HG03342 (cell line): ENCODE data around the gene B4GALT7.
"Not testable (repeated sequence)": the region's sequence is repeated elsewhere in the genome, so short reads cannot be mapped to it uniquely, and the experiment has no call there.

Source experiments
- ATAC-seq: cut with Tn5 transposase; IDR thresholded peaks from one replicate; pipeline ENCODE4 v1.9.1; 2021; ENCODE audit warnings: mild to moderate bottlenecking, moderate library complexity; ENCODE audit not compliant: unreplicated experiment

B4GALT7 gene

GRCh38 chr5:177609076-177610059 lies 9.4 kb downstream of the B4GALT7 start:
- ATAC-seq, result no peak

- ATAC-seq, result no peak
Observed at GRCh38 chr5:177610131-177610769, 10.3 kb downstream of the B4GALT7 start.

DNA sequence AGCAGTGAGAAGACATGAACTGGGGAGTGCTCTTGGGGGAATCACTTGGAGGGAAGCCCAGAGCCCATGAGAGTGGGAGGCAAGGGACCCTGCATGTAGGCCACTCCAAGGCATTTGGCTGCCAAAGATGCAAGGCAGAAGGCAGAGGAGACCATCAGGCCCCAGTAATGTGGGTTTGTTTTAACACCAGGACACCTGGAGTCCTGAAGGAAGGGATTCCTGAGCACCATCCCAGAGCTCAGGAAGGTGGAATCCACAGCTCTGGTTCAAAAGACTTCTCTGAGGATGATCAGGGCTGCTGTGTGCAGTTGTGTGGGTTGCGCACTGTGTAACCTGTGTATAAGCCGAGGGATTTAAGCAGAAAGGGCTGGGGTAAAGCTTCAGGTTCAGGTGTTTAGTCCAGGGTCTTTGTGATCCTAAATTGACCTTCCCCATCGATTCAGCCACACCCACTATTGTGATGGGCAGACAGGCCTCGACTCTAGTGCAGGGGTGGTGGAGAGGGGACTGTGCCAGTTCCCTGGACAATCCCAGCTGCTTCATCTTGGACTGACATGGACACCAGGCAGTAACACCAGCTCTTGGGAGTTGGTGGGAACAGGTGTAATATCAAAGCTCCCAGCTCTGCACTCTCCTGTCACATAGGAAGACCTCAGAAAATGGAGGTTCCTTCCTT lies 11.0 kb downstream of the B4GALT7 start:
- ATAC-seq, result no peak

DNA sequence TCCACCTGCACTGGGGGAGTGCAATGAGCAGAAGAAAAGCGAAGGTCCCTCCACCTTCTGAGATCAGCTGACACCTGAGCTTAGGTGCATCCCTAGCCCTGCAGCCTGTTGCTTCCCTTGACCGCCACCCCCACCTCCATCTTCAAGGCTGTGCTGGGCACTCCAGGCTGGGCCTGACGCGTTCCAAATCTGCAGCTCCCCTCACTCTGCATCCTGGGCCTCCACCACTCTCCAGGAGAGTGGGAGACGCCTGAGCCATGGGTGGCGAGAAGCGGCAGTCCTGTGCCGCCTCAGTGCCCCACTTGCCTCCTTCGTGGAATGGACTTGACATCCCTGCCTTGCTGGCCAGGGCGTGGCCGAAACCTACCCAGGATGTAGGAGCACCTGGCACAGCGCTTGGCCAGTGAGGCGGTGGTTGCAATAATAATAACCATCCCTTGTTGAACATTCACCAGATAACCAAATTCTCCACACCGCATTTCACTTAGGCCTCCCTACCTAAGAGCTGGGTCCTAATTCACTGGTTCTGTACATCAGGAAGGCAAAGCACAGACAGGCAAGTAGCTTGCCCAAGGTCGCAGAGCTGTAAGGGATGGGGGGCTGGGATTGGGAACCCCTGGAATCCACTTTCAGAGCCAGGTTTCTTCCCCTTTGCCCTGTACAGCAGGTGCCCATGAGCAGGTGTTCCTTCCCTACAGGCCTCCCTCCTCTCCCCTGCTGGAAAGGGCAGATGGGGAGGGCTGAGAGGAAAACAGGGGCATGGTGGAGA lies 11.7 kb downstream of the B4GALT7 start:
- no peak for ATAC-seq

DNA sequence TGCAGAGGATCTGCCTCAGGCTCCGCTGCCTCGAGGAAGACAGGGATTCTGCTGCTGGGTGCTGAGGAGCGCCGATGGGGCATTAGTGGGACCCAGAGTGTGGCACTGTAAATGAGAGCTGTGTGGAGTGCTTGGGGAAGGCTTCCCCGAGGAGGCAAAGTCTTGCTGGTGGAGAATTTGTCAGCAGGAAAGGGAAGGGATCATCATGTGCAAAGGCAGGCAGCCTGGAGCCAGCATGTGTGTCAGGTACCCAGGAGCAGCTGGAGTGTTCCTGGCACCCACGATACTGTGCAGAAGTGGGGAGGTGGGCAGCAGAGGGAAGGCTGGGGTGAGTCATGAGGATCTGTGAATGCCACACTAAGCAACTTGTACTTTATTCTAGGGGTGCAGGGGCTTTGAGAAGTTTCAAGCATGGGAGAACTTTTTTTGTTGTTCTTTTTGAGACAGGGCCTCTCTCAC lies 12.3 kb downstream of the B4GALT7 start:
- ATAC-seq, result no peak

- no peak for ATAC-seq
Observed at GRCh38 chr5:177620560-177620959, 20.6 kb downstream of the B4GALT7 start.

DNA sequence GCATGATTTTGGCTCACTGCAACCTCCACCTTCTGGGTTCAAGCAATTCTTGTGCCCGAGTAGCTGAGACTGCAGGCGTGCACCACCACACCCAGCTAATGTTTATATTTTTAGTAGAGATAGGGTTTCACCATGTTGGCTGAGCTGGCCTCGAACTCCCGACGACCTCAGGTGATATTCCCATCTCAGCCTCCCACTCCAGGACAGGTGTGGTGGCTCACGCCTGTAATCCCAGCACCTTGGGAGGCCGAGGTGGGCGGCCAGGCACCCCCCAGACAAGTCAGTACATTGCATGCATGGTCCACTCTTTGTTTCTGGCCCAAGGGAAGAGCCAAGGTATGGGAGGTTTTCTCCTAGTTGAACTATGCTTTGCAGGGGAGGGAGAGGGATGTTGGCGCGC lies 24.2 kb downstream of the B4GALT7 start:
- ATAC-seq, result not testable (repeated sequence)

DNA sequence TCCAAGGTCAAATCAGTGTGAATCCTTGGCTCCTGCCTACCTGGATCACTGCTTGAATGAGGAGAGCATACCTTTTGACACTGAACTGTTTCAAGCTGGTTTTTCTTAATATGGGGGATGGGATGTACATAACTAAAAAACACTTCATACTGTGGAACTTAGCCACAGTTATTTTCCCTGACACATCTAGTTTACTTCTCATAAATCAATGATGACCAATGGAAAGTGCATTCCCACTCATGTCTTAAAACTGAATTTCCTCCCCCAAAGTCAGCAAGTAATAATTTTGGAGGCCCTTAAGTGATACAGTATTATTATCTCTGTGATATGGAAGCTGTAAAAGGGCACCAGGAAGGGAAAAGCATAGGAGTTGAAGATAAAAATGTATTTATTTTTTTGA lies 30.3 kb downstream of the B4GALT7 start:
- not testable (repeated sequence) for ATAC-seq

DNA sequence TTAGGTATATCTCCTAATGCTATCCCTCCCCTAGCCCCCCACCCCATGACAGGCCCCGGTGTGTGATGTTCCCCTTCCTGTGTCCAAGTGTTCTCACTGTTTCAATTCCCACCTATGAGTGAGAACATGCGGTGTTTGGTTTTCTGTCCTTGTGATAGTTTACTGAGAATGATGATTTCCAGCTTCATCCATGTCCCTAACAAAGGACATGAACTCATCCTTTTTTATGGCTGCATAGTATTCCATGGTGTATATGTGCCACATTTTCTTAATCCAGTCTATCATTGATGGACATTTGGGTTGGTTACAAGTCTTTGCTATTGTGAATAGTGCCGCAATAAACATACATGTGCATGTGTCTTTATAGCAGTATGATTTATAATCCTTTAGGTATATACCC lies 35.0 kb downstream of the B4GALT7 start:
- ATAC-seq, result not testable (repeated sequence)

DNA sequence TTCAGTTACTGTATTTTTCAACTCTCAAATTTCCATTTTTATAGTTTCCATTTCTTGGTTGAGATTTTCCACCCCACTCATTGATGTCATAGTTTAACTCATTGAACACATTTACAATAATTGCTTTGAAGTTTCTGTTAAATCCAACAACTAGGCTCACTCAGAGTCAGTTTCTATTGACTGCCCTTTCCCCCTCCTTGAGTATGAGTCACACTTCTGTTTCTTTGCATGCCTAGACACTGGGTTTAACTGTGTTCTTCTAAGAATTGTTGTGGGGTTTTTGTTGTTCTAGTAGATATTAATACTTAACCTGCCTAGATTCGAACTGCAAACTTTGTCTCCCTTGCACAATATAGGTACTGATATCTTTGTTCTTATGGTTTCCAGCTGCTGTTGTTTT lies 45.5 kb downstream of the B4GALT7 start:
- ATAC-seq, result not testable (repeated sequence)

DNA sequence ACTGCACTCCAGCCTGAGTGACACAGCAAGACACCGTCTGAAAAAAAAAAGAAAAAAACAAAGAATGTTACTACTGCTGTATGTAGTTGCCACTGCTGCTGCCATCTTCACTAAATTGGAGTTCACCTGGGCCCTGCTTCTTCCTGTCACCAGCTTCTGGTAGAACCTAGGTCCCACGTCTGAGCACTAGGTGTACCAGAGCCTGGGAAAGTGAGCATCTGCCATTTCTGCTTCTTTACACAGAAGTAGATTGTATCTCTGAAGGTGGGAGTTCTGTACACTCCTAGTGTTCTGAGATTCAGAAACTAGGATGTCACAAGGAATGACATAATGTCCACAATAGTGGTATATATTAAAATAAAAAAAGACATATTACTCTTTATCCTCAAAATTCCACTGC lies 51.3 kb downstream of the B4GALT7 start:
- not testable (repeated sequence) for ATAC-seq

DNA sequence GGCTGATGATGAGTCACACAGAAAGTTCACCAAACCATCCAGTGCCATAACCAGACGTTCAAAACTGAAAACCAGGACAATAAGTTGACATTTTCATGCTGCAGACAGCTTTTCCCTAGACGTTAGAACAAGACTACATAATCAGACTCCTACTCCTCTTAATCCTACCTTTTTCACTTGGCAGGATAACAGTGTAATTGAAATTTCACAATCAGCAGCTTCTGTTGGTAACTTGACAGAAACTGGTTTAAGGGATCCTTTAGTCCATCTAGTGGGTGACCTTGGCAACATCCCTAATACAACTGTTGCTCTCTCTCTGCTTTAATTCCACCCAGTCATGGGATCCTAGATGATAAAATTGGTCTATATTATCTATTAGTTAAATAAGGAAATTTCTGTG lies 57.9 kb downstream of the B4GALT7 start:
- ATAC-seq, result not testable (repeated sequence)

DNA sequence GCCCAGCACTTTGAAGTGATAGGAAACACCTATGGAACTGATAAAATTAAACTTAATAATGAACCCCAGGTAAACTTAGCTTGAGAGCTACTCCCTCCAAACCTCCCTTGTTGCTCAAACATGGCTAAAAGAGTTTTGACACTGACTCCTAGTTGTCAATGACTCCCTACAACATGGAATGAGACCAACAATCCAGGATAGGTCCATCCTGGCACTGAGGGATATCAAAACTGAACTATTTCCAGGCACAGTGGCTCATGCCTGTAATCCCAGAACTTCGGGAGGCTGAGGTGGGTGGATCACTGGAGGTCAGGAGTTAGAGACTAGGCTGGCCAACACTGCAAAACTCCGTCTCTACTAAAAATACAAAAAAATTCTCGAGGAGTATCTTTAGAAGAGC lies 58.6 kb downstream of the B4GALT7 start:
- ATAC-seq, result not testable (repeated sequence)
